HEK293 (cell line): ENCODE results near the gene STK10.

Experiments used
- ATF2 ChIP-seq: fragments of 450-650 bp; formaldehyde crosslinking; IDR thresholded peaks from 2 replicates; pipeline ENCODE4 v1.5.1; 2016; ENCODE audit warnings: missing biosample characterization, missing genetic modification characterization, low read depth
- GFI1B ChIP-seq: fragments of 450-650 bp; formaldehyde crosslinking; IDR thresholded peaks from 2 replicates; pipeline ENCODE4 v1.5.1; 2016; ENCODE audit warnings: missing biosample characterization, missing genetic modification characterization
- IKZF3 ChIP-seq: fragments of 450-650 bp; IDR thresholded peaks from 2 replicates; pipeline ENCODE4 v1.5.0; 2018; ENCODE audit warnings: missing biosample characterization, mild to moderate bottlenecking, missing genetic modification characterization, moderate library complexity
- INSM2 ChIP-seq: fragments of 450-650 bp; formaldehyde crosslinking; IDR thresholded peaks from 2 replicates; pipeline ENCODE4 v1.5.1; 2016; ENCODE audit warnings: missing biosample characterization, missing genetic modification characterization
- OVOL3 ChIP-seq: fragments of 450-650 bp; formaldehyde crosslinking; IDR thresholded peaks from 2 replicates; pipeline ENCODE4 v1.5.1; 2016; ENCODE audit warnings: missing biosample characterization, missing genetic modification characterization
- PATZ1 ChIP-seq: fragments of 450-650 bp; formaldehyde crosslinking; IDR thresholded peaks from 2 replicates; pipeline ENCODE4 v1.5.1; 2016; ENCODE audit warnings: missing biosample characterization, missing genetic modification characterization
- PRDM1 ChIP-seq: fragments of 450-650 bp; formaldehyde crosslinking; IDR thresholded peaks from 2 replicates; pipeline ENCODE4; 2016; ENCODE audit warnings: missing biosample characterization, missing genetic modification characterization
- RBAK ChIP-seq: fragments of 450-650 bp; formaldehyde crosslinking; IDR thresholded peaks from 2 replicates; pipeline ENCODE4 v1.5.1; 2016; ENCODE audit warnings: missing biosample characterization, missing genetic modification characterization
- SP2 ChIP-seq: fragments of 450-650 bp; formaldehyde crosslinking; IDR thresholded peaks from 2 replicates; pipeline ENCODE4 v1.5.1; 2016; ENCODE audit warnings: missing biosample characterization, missing genetic modification characterization
- ZBTB44 ChIP-seq: fragments of 450-650 bp; IDR thresholded peaks from 2 replicates; pipeline ENCODE4 v1.5.1; 2018; ENCODE audit warnings: missing biosample characterization, mild to moderate bottlenecking, missing genetic modification characterization
- ZFHX2 ChIP-seq: fragments of 450-650 bp; formaldehyde crosslinking; conservative IDR thresholded peaks from 2 replicates; pipeline ENCODE4 v1.5.1; 2016; ENCODE audit warnings: missing biosample characterization, missing genetic modification characterization
- ZFP41 ChIP-seq: fragments of 450-650 bp; formaldehyde crosslinking; IDR thresholded peaks from 2 replicates; pipeline ENCODE4 v1.5.1; 2016; ENCODE audit warnings: missing biosample characterization, missing genetic modification characterization, borderline replicate concordance
- ZNF10 ChIP-seq: fragments of 450-650 bp; formaldehyde crosslinking; IDR thresholded peaks from 2 replicates; pipeline ENCODE4 v1.5.1; 2017; ENCODE audit warnings: missing biosample characterization, missing genetic modification characterization
- ZNF121 ChIP-seq: fragments of 450-650 bp; formaldehyde crosslinking; IDR thresholded peaks from 2 replicates; pipeline ENCODE4 v1.5.1; 2016; ENCODE audit warnings: missing biosample characterization, missing genetic modification characterization
- ZNF132 ChIP-seq: fragments of 450-650 bp; formaldehyde crosslinking; IDR thresholded peaks from 2 replicates; pipeline ENCODE4 v1.5.1; 2017; ENCODE audit warnings: missing biosample characterization, missing genetic modification characterization, borderline replicate concordance
- ZNF140 ChIP-seq: fragments of 450-650 bp; formaldehyde crosslinking; IDR thresholded peaks from 2 replicates; pipeline ENCODE4 v1.5.1; 2016; ENCODE audit warnings: missing biosample characterization, missing genetic modification characterization
- ZNF155 ChIP-seq: fragments of 450-650 bp; formaldehyde crosslinking; IDR thresholded peaks from 2 replicates; pipeline ENCODE4 v1.5.1; 2016; ENCODE audit warnings: missing biosample characterization, missing genetic modification characterization
- ZNF169 ChIP-seq: fragments of 450-650 bp; formaldehyde crosslinking; IDR thresholded peaks from 2 replicates; pipeline ENCODE4 v1.5.1; 2016; ENCODE audit warnings: missing biosample characterization, missing genetic modification characterization
- ZNF18 ChIP-seq: fragments of 450-650 bp; formaldehyde crosslinking; IDR thresholded peaks from 2 replicates; pipeline ENCODE4 v1.5.1; 2016; ENCODE audit warnings: missing biosample characterization, missing genetic modification characterization
- ZNF26 ChIP-seq: fragments of 450-650 bp; formaldehyde crosslinking; IDR thresholded peaks from 2 replicates; pipeline ENCODE4 v1.5.1; 2016; ENCODE audit warnings: missing biosample characterization, missing genetic modification characterization
- ZNF324 ChIP-seq: fragments of 450-650 bp; formaldehyde crosslinking; IDR thresholded peaks from 2 replicates; pipeline ENCODE4 v1.5.1; 2016; ENCODE audit warnings: missing biosample characterization, missing genetic modification characterization
- ZNF37A ChIP-seq: fragments of 450-650 bp; IDR thresholded peaks from 2 replicates; pipeline ENCODE4 v1.5.1; 2018; ENCODE audit warnings: missing biosample characterization, missing genetic modification characterization
- ZNF398 ChIP-seq: fragments of 450-650 bp; formaldehyde crosslinking; IDR thresholded peaks from 2 replicates; pipeline ENCODE4 v1.5.1; 2017; ENCODE audit warnings: missing biosample characterization, missing genetic modification characterization
- ZNF426 ChIP-seq: fragments of 450-650 bp; formaldehyde crosslinking; IDR thresholded peaks from 2 replicates; pipeline ENCODE4 v1.5.1; 2017; ENCODE audit warnings: missing biosample characterization, missing genetic modification characterization, mild to moderate bottlenecking, inconsistent platforms, moderate library complexity
- ZNF658 ChIP-seq: fragments of 450-650 bp; formaldehyde crosslinking; IDR thresholded peaks from 2 replicates; pipeline ENCODE4; 2016; ENCODE audit warnings: missing biosample characterization, missing genetic modification characterization
- ZNF768 ChIP-seq: fragments of 450-650 bp; formaldehyde crosslinking; IDR thresholded peaks from 2 replicates; pipeline ENCODE4 v1.5.1; 2018; ENCODE audit warnings: missing biosample characterization, mild to moderate bottlenecking, missing genetic modification characterization
- ZNF776 ChIP-seq: fragments of 450-650 bp; formaldehyde crosslinking; IDR thresholded peaks from 2 replicates; pipeline ENCODE4 v1.5.0; 2017; ENCODE audit warnings: missing biosample characterization, missing genetic modification characterization, borderline replicate concordance
- ZNF843 ChIP-seq: fragments of 450-650 bp; formaldehyde crosslinking; IDR thresholded peaks from 2 replicates; pipeline ENCODE4 v1.5.1; 2016; ENCODE audit warnings: missing biosample characterization, missing genetic modification characterization

The STK10 gene

GRCh38 chr5:172187118-172188032, 649 bp downstream of the STK10 start (continued):
- TF ChIP-seq ZNF155 (tag by site-specific recombination) (no peak), ZFP41 (tag by site-specific recombination) (no peak), OVOL3 (tag by site-specific recombination) (no peak), ZNF18 (tag by site-specific recombination) (no peak), ZNF169 (tag by site-specific recombination) (no peak), ZNF658 (tag by site-specific recombination) (no peak), INSM2 (tag by site-specific recombination) (no peak), GFI1B (tag by site-specific recombination) (no peak), ZNF10 (tag by site-specific recombination) (no peak), ZNF121 (tag by site-specific recombination) (no peak), ZNF776 (no peak), ZNF37A (tag by site-specific recombination) (no peak), ZNF26 (tag by site-specific recombination) (no peak), ZNF324 (tag by site-specific recombination) (no peak), ZBTB44 (no peak), PRDM1 (no peak), ZFHX2 (peak; percentile 86), ZNF426 (tag by site-specific recombination) (no peak), ZNF398 (tag by site-specific recombination) (0 out of 2 replicates have a peak, but pooled peaks have one; percentile 16), ZNF843 (tag by site-specific recombination) (0 out of 2 replicates have a peak, but pooled peaks have one; percentile 22), ZNF140 (tag by site-specific recombination) (no peak), IKZF3 (tag by site-specific recombination) (no peak), ZNF132 (tag by site-specific recombination) (no peak), ZNF768 (no peak), PATZ1 (tag by site-specific recombination) (peak; percentile 82), SP2 (tag by site-specific recombination) (peak; percentile 71), ATF2 (tag by site-specific recombination) (no peak), RBAK (tag by site-specific recombination) (no peak)
